ENCODE results near the gene MAP4K1. TPM values are rescaled to one million over a fixed set of nuclear protein-coding genes. Genes with fewer than 3 reads are reported as not detected.
"Not testable (repeated sequence)": the region's sequence is repeated elsewhere in the genome, so short reads cannot be mapped to it uniquely, and the experiment has no call there.

The MAP4K1 gene
- total RNA-seq, 1 donor from 2014 or later = 2.1 TPM

GRCh38 chr19:38615007-38615581, 2.7 kb downstream of the MAP4K1 start:
- Mint-ChIP-seq H3K4me3 (ENCODE audit: unreplicated experiment) (no peak overlapping the region), H3K27me3 (ENCODE audit: unreplicated experiment) (peaks cover 3% of the 10 kb centered on the region), H3K4me1 (ENCODE audit: unreplicated experiment) (peaks cover 18% of the 10 kb centered on the region), H3K27ac (ENCODE audit: unreplicated experiment) (no peak overlapping the region), H3K36me3 (ENCODE audit: unreplicated experiment) (no peaks in the 10 kb centered on the region), H3K9me3 (ENCODE audit: unreplicated experiment) (no peaks in the 10 kb centered on the region)
- no peak for DNase-seq (ENCODE audit: extremely low spot score, unreplicated experiment)
- TF ChIP-seq CTCF (IDR thresholded peaks at IDR 0.05) = no peak

- no peak overlapping the region for H3K4me3 Mint-ChIP-seq (ENCODE audit: unreplicated experiment)
- no peaks in the 10 kb centered on the region for H3K36me3 Mint-ChIP-seq (ENCODE audit: unreplicated experiment)
- no peak for TF ChIP-seq CTCF (IDR thresholded peaks at IDR 0.05)
These were observed 3.5 kb downstream of the MAP4K1 start for GRCh38 chr19:38614289-38614688.

GRCh38 chr19:38606131-38606530, 11.6 kb downstream of the MAP4K1 start:
- Mint-ChIP-seq H3K4me1 (ENCODE audit: unreplicated experiment) (no peaks in the 10 kb centered on the region), H3K9me3 (ENCODE audit: unreplicated experiment) (no peaks in the 10 kb centered on the region), H3K4me3 (ENCODE audit: unreplicated experiment) (no peak overlapping the region), H3K27ac (ENCODE audit: unreplicated experiment) (no peak overlapping the region), H3K36me3 (ENCODE audit: unreplicated experiment) (no peaks in the 10 kb centered on the region), H3K27me3 (ENCODE audit: unreplicated experiment) (peaks cover 2% of the 10 kb centered on the region)
- DNase-seq (ENCODE audit: extremely low spot score, unreplicated experiment) = no peak
- TF ChIP-seq CTCF (IDR thresholded peaks at IDR 0.05) = no peak

More at GRCh38 chr19:38614289-38614688, 3.5 kb downstream of the MAP4K1 start:
- no peak for DNase-seq (ENCODE audit: extremely low spot score, unreplicated experiment)
- peaks cover 3% of the 10 kb centered on the region for H3K27me3 Mint-ChIP-seq (ENCODE audit: unreplicated experiment)
- H3K27ac Mint-ChIP-seq (ENCODE audit: unreplicated experiment) = no peak overlapping the region
- H3K9me3 Mint-ChIP-seq (ENCODE audit: unreplicated experiment) = no peaks in the 10 kb centered on the region
- H3K4me1 Mint-ChIP-seq (ENCODE audit: unreplicated experiment) = peaks cover 10% of the 10 kb centered on the region

- H3K27me3 Mint-ChIP-seq (ENCODE audit: unreplicated experiment); H3K36me3 Mint-ChIP-seq (ENCODE audit: unreplicated experiment); H3K4me3 Mint-ChIP-seq (ENCODE audit: unreplicated experiment); H3K27ac Mint-ChIP-seq (ENCODE audit: unreplicated experiment); DNase-seq (ENCODE audit: extremely low spot score, unreplicated experiment); H3K4me1 Mint-ChIP-seq (ENCODE audit: unreplicated experiment); H3K9me3 Mint-ChIP-seq (ENCODE audit: unreplicated experiment): not testable (repeated sequence)
These were observed 14.9 kb downstream of the MAP4K1 start for GRCh38 chr19:38602856-38603255.

GRCh38 chr19:38599722-38600121, 18.0 kb downstream of the MAP4K1 start:
- Mint-ChIP-seq H3K27ac (ENCODE audit: unreplicated experiment) (no peak overlapping the region), H3K9me3 (ENCODE audit: unreplicated experiment) (no peaks in the 10 kb centered on the region), H3K4me1 (ENCODE audit: unreplicated experiment) (peaks cover 5% of the 10 kb centered on the region), H3K27me3 (ENCODE audit: unreplicated experiment) (peaks cover 7% of the 10 kb centered on the region), H3K4me3 (ENCODE audit: unreplicated experiment) (no peak overlapping the region), H3K36me3 (ENCODE audit: unreplicated experiment) (no peaks in the 10 kb centered on the region)
- no peak for DNase-seq (ENCODE audit: extremely low spot score, unreplicated experiment)
- TF ChIP-seq CTCF (IDR thresholded peaks at IDR 0.05) = no peak

- no peak overlapping the region for H3K27ac Mint-ChIP-seq (ENCODE audit: unreplicated experiment)
- no peak overlapping the region for H3K4me3 Mint-ChIP-seq (ENCODE audit: unreplicated experiment)
- H3K36me3 Mint-ChIP-seq (ENCODE audit: unreplicated experiment) = no peaks in the 10 kb centered on the region
- DNase-seq (ENCODE audit: extremely low spot score, unreplicated experiment) = no peak
- H3K9me3 Mint-ChIP-seq (ENCODE audit: unreplicated experiment) = no peaks in the 10 kb centered on the region
- no peak for TF ChIP-seq CTCF (IDR thresholded peaks at IDR 0.05)
- peaks cover 5% of the 10 kb centered on the region for H3K4me1 Mint-ChIP-seq (ENCODE audit: unreplicated experiment)
- peaks cover 7% of the 10 kb centered on the region for H3K27me3 Mint-ChIP-seq (ENCODE audit: unreplicated experiment)
These were observed 20.7 kb downstream of the MAP4K1 start for GRCh38 chr19:38597075-38597474.

Measured in osteocyte (in vitro differentiated cells).